ENCODE data around the gene APOE.

DNA sequence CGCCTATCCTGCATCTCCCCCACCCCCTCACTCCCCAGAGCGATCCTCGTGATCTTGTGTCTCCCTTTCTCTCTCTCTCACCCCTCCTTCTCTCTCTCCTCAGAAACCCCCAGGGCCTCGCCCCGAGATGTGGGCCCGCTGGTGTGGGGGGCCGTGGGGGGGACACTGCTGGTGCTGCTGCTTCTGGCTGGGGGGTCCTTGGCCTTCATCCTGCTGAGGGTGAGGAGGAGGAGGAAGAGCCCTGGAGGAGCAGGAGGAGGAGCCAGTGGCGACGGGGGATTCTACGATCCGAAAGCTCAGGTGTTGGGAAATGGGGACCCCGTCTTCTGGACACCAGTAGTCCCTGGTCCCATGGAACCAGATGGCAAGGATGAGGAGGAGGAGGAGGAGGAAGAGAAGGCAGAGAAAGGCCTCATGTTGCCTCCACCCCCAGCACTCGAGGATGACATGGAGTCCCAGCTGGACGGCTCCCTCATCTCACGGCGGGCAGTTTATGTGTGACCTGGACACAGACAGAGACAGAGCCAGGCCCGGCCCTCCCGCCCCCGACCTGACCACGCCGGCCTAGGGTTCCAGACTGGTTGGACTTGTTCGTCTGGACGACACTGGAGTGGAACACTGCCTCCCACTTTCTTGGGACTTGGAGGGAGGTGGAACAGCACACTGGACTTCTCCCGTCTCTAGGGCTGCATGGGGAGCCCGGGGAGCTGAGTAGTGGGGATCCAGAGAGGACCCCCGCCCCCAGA is 27.3 kb upstream of the APOE start:
- TF ChIP-seq, protein P1, sequence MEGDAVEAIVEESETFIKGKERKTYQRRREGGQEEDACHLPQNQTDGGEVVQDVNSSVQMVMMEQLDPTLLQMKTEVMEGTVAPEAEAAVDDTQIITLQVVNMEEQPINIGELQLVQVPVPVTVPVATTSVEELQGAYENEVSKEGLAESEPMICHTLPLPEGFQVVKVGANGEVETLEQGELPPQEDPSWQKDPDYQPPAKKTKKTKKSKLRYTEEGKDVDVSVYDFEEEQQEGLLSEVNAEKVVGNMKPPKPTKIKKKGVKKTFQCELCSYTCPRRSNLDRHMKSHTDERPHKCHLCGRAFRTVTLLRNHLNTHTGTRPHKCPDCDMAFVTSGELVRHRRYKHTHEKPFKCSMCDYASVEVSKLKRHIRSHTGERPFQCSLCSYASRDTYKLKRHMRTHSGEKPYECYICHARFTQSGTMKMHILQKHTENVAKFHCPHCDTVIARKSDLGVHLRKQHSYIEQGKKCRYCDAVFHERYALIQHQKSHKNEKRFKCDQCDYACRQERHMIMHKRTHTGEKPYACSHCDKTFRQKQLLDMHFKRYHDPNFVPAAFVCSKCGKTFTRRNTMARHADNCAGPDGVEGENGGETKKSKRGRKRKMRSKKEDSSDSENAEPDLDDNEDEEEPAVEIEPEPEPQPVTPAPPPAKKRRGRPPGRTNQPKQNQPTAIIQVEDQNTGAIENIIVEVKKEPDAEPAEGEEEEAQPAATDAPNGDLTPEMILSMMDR (IDR thresholded peaks at IDR 0.05), result no peak
- no peak for TF ChIP-seq POLR2A (IDR thresholded peaks at IDR 0.05)

Data from uterus (tissue), 2 donors.